Nephron (organoid): ENCODE results near the gene LRRTM4.
A peak's percentile ranks its signal among the peaks of the same experiment; 100 is the strongest.

Experiments used
- H3K27ac Mint-ChIP-seq, 3 experiments: 2 replicates each; pipeline ENCODE4 v1.8.0; 2020; ENCODE audit warnings: mixed read lengths in 3 of 3, mild to moderate bottlenecking in 2 of 3, moderate library complexity in 1 of 3
- H3K27me3 Mint-ChIP-seq: 2 replicates; pipeline ENCODE4 v1.8.0; 2021; ENCODE audit warnings: low read depth, mild to moderate bottlenecking, moderate library complexity, mixed read lengths
- H3K36me3 Mint-ChIP-seq: 2 replicates; pipeline ENCODE4 v1.8.0; 2020; ENCODE audit warnings: low read depth, mixed read lengths
- H3K4me1 Mint-ChIP-seq: 2 replicates; pipeline ENCODE4 v1.8.0; 2020; ENCODE audit warnings: mixed read lengths
- H3K4me3 Mint-ChIP-seq, 3 experiments: 2 replicates each; pipeline ENCODE4 v1.8.0; 2020; ENCODE audit warnings: mild to moderate bottlenecking in 3 of 3, mixed read lengths in 3 of 3, moderate library complexity in 2 of 3
- H3K9me3 Mint-ChIP-seq: 2 replicates; pipeline ENCODE4 v1.8.0; 2020; ENCODE audit warnings: mixed read lengths
- TF ChIP-seq, protein P1 (sequence below), 3 experiments: fragments of 200-600 bp; sonication (generic); IDR thresholded peaks; one replicate each; pipeline ENCODE4 v1.5.0; 2021; ENCODE audit warnings: antibody characterized with exemption in 3 of 3; ENCODE audit not compliant: unreplicated experiment in 3 of 3

The LRRTM4 gene

DNA sequence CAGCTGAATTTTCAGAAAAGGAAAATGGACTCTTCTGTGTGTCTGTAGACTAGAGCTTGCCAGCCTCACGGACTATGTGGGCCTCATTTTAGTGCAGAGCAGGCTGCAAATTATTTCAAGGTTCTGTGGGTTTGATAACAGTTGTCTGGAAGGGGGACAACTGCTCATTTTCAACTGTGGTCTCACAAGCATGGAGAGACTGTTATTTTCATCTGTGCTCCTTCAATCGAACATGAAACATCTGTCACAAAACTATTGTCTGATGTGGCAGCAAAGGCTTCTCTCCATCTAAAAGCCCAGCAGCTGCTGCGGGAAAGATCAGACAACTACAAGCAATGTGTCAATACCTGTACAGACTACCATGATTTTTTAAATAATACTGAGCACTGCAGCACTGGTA is 211.8 kb downstream of the LRRTM4 start:
- H3K27ac Mint-ChIP-seq, result peak overlapping the region; percentile 53 to 75 (median 69)
- peaks cover 10% of the 10 kb centered on the region for H3K4me1 Mint-ChIP-seq
- no peaks in the 10 kb centered on the region for H3K36me3 Mint-ChIP-seq
- H3K9me3 Mint-ChIP-seq, result no peaks in the 10 kb centered on the region
- TF ChIP-seq, protein P1, sequence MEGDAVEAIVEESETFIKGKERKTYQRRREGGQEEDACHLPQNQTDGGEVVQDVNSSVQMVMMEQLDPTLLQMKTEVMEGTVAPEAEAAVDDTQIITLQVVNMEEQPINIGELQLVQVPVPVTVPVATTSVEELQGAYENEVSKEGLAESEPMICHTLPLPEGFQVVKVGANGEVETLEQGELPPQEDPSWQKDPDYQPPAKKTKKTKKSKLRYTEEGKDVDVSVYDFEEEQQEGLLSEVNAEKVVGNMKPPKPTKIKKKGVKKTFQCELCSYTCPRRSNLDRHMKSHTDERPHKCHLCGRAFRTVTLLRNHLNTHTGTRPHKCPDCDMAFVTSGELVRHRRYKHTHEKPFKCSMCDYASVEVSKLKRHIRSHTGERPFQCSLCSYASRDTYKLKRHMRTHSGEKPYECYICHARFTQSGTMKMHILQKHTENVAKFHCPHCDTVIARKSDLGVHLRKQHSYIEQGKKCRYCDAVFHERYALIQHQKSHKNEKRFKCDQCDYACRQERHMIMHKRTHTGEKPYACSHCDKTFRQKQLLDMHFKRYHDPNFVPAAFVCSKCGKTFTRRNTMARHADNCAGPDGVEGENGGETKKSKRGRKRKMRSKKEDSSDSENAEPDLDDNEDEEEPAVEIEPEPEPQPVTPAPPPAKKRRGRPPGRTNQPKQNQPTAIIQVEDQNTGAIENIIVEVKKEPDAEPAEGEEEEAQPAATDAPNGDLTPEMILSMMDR (IDR thresholded peaks at IDR 0.05; ENCODE audit: unreplicated experiment in 3 of 3), result no peak
- H3K27me3 Mint-ChIP-seq, result no peaks in the 10 kb centered on the region
- no peak overlapping the region for H3K4me3 Mint-ChIP-seq

DNA sequence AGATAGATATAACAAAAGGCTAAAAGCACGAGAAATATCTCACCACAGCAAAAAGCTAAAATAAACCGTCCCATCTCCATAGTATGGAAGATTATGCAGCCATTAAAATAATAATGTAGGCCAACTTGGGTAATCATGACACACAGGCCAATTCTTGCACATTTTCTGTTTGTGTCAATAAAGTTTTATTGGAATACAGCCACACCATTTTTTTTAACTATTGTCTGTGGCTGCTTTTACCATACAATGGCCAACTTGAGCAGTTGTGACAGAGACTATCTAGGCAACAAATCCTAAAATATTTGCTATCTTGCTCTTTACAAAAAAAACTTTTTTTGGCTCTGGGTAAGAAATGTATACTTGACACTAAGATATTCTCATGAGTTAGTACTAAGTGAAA is 212.5 kb downstream of the LRRTM4 start:
- TF ChIP-seq, protein P1 (IDR thresholded peaks at IDR 0.05; ENCODE audit: unreplicated experiment in 3 of 3), result no peak
- no peaks in the 10 kb centered on the region for H3K36me3 Mint-ChIP-seq
- H3K9me3 Mint-ChIP-seq, result no peaks in the 10 kb centered on the region
- H3K27me3 Mint-ChIP-seq, result no peaks in the 10 kb centered on the region
- no peak overlapping the region for H3K4me3 Mint-ChIP-seq
- H3K27ac Mint-ChIP-seq, result peak overlapping the region; percentile 28 to 53 (median 30)
- H3K4me1 Mint-ChIP-seq, result peaks cover 10% of the 10 kb centered on the region

- H3K9me3 Mint-ChIP-seq, result no peaks in the 10 kb centered on the region
- H3K4me1 Mint-ChIP-seq, result no peaks in the 10 kb centered on the region
- no peaks in the 10 kb centered on the region for H3K27me3 Mint-ChIP-seq
- H3K27ac Mint-ChIP-seq, result no peak overlapping the region
- TF ChIP-seq, protein P1 (IDR thresholded peaks at IDR 0.05; ENCODE audit: unreplicated experiment in 3 of 3), result no peak
- no peaks in the 10 kb centered on the region for H3K36me3 Mint-ChIP-seq
- no peak overlapping the region for H3K4me3 Mint-ChIP-seq
Measured at GRCh38 chr2:77301441-77301840, 220.7 kb downstream of the LRRTM4 start.

DNA sequence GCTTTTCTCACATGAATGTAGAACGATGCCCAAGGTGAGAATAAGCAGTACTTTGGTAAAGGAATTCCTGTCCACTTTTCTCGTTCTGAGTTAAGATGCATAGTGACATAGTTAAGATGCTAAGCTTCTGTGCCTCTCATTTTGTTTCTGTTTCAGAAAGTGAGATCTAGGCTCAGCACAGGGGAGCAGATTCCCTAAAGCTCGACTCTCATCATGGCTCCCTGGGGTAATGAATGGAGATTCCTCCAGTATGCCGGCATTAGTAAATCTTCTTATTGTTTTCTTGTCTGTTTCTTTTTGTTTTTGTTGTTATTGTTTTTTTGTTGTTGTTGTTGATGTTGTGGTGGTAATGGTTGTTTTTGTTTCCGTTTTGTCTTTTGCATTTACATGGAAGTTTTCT is 225.4 kb downstream of the LRRTM4 start:
- H3K9me3 Mint-ChIP-seq, result no peaks in the 10 kb centered on the region
- H3K4me3 Mint-ChIP-seq, result no peak overlapping the region
- H3K36me3 Mint-ChIP-seq, result no peaks in the 10 kb centered on the region
- no peaks in the 10 kb centered on the region for H3K27me3 Mint-ChIP-seq
- no peak overlapping the region for H3K27ac Mint-ChIP-seq
- TF ChIP-seq, protein P1 (IDR thresholded peaks at IDR 0.05; ENCODE audit: unreplicated experiment in 3 of 3), result no peak
- no peaks in the 10 kb centered on the region for H3K4me1 Mint-ChIP-seq

DNA sequence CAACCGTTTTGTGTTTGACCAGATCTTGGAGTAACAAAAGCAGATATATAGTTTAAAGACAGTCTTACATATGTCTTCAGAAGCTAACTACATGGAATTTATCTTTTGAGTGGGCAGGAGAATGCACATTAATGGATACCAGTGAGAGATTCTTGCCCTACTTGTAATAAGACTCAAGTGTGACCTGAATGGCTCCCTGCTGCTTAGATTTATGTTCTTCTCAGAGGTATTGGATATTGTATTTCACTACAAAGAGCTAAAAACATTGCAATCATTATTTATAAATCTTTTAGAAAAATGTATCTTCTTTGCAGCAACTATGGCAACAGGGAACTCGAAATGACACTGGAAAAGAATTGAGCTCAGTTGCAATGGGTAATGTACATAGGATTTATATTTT is 227.7 kb downstream of the LRRTM4 start:
- no peaks in the 10 kb centered on the region for H3K27me3 Mint-ChIP-seq
- no peaks in the 10 kb centered on the region for H3K36me3 Mint-ChIP-seq
- no peaks in the 10 kb centered on the region for H3K9me3 Mint-ChIP-seq
- no peak overlapping the region for H3K27ac Mint-ChIP-seq
- H3K4me3 Mint-ChIP-seq, result no peak overlapping the region
- TF ChIP-seq, protein P1 (IDR thresholded peaks at IDR 0.05; ENCODE audit: unreplicated experiment in 3 of 3), result no peak
- peaks cover 7% of the 10 kb centered on the region for H3K4me1 Mint-ChIP-seq

DNA sequence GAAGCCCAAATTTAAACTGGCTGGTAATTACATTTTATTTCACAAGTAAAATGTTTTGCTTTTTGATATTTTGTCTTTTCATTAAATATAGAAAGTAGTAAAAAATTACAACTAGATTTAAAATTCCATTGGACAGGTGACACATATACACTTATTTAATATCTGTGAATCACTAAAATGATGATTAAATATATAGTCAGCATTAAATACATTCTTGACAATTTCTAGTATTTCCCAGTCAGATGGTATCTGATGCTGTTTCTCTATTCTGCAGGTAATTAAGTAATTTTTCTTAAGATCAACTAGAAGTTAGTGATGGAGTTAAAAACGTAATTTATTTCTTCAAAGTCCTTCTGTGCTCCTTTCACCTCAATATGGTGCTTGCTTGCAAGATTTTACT is 237.8 kb downstream of the LRRTM4 start:
- no peak overlapping the region for H3K27ac Mint-ChIP-seq
- TF ChIP-seq, protein P1 (IDR thresholded peaks at IDR 0.05; ENCODE audit: unreplicated experiment in 3 of 3), result no peak

More for the DNA sequence above, 237.8 kb downstream of the LRRTM4 start:
- no peaks in the 10 kb centered on the region for H3K27me3 Mint-ChIP-seq
- H3K9me3 Mint-ChIP-seq, result no peaks in the 10 kb centered on the region
- H3K4me1 Mint-ChIP-seq, result peaks cover 8% of the 10 kb centered on the region
- no peak overlapping the region for H3K4me3 Mint-ChIP-seq
- no peaks in the 10 kb centered on the region for H3K36me3 Mint-ChIP-seq
